Memory B cell (primary cell): ENCODE measurements around the gene OR1K1.

Experiments
- ATAC-seq: fragments of 150-1000 bp; cut with Tn5 transposase; 2 replicates; pipeline ENCODE4 v1.10.0; 2021; ENCODE audit warnings: low read depth, mild to moderate bottlenecking, moderate library complexity
- DNase-seq, 2 donors: peaks; one replicate each; pipeline ENCODE4 v3.0.0; 2022; ENCODE audit warnings: low spot score in 2 of 2
- H3K27ac Mint-ChIP-seq: one replicate; pipeline ENCODE4 v1.8.0; 2022; ENCODE audit warnings: mild to moderate bottlenecking, moderate library complexity, mixed read lengths
- H3K27me3 Mint-ChIP-seq: one replicate; pipeline ENCODE4 v1.8.0; 2022; ENCODE audit warnings: mixed read lengths
- H3K36me3 Mint-ChIP-seq: one replicate; pipeline ENCODE4 v1.8.0; 2022; ENCODE audit warnings: mild to moderate bottlenecking, mixed read lengths
- H3K4me1 Mint-ChIP-seq: one replicate; pipeline ENCODE4 v1.8.0; 2022; ENCODE audit warnings: mixed read lengths
- H3K4me3 Mint-ChIP-seq: one replicate; pipeline ENCODE4 v1.8.0; 2022; ENCODE audit warnings: mild to moderate bottlenecking, moderate library complexity, mixed read lengths
- H3K9me3 Mint-ChIP-seq: one replicate; pipeline ENCODE4 v1.8.0; 2022; ENCODE audit warnings: mixed read lengths

OR1K1 gene, protein sequence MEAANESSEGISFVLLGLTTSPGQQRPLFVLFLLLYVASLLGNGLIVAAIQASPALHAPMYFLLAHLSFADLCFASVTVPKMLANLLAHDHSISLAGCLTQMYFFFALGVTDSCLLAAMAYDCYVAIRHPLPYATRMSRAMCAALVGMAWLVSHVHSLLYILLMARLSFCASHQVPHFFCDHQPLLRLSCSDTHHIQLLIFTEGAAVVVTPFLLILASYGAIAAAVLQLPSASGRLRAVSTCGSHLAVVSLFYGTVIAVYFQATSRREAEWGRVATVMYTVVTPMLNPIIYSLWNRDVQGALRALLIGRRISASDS

DNA sequence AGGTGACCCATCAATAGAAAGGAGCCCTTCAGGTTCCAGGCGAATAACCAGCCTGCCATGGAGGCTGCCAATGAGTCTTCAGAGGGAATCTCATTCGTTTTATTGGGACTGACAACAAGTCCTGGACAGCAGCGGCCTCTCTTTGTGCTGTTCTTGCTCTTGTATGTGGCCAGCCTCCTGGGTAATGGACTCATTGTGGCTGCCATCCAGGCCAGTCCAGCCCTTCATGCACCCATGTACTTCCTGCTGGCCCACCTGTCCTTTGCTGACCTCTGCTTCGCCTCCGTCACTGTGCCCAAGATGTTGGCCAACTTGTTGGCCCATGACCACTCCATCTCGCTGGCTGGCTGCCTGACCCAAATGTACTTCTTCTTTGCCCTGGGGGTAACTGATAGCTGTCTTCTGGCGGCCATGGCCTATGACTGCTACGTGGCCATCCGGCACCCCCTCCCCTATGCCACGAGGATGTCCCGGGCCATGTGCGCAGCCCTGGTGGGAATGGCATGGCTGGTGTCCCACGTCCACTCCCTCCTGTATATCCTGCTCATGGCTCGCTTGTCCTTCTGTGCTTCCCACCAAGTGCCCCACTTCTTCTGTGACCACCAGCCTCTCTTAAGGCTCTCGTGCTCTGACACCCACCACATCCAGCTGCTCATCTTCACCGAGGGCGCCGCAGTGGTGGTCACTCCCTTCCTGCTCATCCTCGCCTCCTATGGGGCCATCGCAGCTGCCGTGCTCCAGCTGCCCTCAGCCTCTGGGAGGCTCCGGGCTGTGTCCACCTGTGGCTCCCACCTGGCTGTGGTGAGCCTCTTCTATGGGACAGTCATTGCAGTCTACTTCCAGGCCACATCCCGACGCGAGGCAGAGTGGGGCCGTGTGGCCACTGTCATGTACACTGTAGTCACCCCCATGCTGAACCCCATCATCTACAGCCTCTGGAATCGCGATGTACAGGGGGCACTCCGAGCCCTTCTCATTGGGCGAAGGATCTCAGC, at the start of gene OR1K1:
OR1K1 (plus strand) TSS at position 58 of the 995 bp plus-strand sequence; CDS start at position 58, 0 bp downstream.
- Mint-ChIP-seq H3K4me3 (no peak within 1 kb of the TSS), H3K9me3 (no peaks in the 10 kb centered on the region), H3K27me3 (no peaks in the 10 kb centered on the region), H3K27ac (no peak within 1 kb of the TSS), H3K36me3 (peaks cover 2% of the 10 kb centered on the region), H3K4me1 (peaks cover 8% of the 10 kb centered on the region)
- ATAC-seq: no peak
- DNase-seq: no peak

DNA sequence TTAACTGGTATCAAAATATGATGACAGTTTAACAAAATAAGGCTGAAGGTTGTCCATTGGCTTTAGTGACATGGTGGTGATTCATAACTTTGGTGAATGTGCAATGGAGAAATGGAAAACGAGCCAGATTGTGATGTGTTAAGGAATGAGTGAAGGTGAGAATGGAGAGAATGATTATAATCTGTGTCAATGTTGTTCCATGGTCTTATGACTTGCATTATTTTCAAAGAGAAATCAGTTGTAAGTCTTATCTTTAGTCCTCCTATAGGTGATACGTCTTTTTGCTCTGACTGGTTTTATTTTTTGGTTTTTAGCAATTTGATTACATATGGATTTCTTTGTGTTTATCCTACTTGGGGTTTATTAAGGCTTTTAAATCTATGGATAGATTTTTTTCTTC, 45.1 kb upstream of the OR1K1 start:
- no peaks in the 10 kb centered on the region for H3K4me1 Mint-ChIP-seq
- DNase-seq (no peak), ATAC-seq (no peak)
- peaks cover 7% of the 10 kb centered on the region for H3K27me3 Mint-ChIP-seq
- H3K4me3 Mint-ChIP-seq: no peak overlapping the region
- H3K9me3 Mint-ChIP-seq: peaks cover 11% of the 10 kb centered on the region
- H3K27ac Mint-ChIP-seq: no peak overlapping the region
- H3K36me3 Mint-ChIP-seq: peaks cover 19% of the 10 kb centered on the region

DNA sequence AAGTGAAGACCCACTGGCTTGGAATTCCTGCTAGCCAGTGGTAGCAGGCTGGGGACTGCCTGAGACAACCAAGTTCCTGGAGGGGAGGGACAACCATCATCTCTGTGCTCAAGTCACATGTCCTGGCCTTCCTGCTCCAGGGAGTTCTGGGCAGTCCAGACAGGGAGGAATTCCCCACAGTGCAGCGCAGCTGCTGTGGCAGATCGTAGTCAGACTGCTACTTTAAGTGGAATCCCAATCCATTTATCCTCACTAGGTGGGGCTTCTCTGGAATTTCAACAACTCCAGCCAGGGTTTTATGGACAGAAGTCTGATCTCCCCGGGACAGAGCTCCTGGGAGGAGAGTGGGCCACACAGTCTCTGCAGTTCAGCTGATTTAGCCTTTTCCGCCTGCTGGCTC, 32.1 kb upstream of the OR1K1 start:
- no peaks in the 10 kb centered on the region for H3K4me1 Mint-ChIP-seq

DNA sequence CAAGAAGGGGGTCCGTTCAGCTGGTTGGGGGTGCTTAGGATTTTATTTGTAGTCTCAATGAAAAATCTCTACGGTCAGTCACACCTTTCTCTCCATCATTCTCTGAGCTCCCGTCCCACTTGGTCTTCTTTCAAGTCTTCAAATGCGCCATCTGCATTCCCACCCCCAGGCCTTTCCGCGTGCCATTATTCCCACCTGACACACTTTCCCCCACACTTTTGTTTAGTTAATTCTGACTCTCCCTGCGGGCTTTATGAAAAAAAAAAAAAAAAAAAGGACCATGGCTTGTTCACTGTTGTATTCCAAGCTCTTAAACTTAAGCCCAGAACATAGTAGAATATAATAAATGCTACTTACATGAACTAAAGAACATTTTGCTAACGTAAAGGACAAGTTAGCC, 22.9 kb upstream of the OR1K1 start:
- ATAC-seq (no peak), DNase-seq (no peak)
- H3K9me3 Mint-ChIP-seq: peaks cover 12% of the 10 kb centered on the region
- no peaks in the 10 kb centered on the region for H3K27me3 Mint-ChIP-seq
- H3K27ac Mint-ChIP-seq: no peak overlapping the region
- no peaks in the 10 kb centered on the region for H3K4me1 Mint-ChIP-seq
- H3K4me3 Mint-ChIP-seq: no peak overlapping the region
- H3K36me3 Mint-ChIP-seq: peaks cover 6% of the 10 kb centered on the region

More for the DNA sequence above, 32.1 kb upstream of the OR1K1 start:
- DNase-seq (no peak), ATAC-seq (no peak)
- no peak overlapping the region for H3K4me3 Mint-ChIP-seq
- H3K27ac Mint-ChIP-seq: no peak overlapping the region
- peaks cover 22% of the 10 kb centered on the region for H3K9me3 Mint-ChIP-seq
- H3K36me3 Mint-ChIP-seq: peaks cover 20% of the 10 kb centered on the region
- H3K27me3 Mint-ChIP-seq: no peaks in the 10 kb centered on the region

DNA sequence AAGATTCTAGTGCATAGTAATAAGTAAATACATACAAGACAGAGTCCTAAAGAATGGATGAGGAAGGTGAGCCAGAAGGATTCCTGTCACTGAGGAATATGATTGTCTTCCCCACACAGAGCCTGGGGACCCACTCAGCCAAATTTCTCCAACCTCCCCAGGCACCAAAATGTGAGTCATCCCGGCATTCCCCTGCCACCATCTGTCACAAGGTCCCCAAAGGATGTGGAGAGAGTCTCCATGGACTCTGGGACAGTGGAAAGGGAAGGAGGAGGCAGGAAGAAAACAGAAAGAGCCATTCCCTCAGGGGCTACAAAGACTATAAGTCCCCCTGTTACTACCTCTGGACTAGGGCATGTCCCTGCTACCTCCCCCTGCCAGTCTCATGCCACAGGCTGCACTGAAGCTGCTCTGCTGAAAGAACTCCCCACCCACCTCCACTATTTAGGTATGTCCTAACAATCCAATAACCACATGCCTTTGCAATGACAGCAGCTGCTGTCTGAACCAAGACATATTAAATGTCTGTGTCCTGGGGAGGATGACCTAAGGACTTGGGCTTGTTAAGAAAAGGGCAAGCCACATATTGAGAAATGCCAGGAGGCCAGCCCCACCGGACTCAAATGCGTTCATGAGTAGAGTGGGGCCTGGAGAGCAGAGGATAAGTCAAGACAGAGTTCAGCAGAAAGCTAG, 21.8 kb upstream of the OR1K1 start:
- no peaks in the 10 kb centered on the region for H3K27me3 Mint-ChIP-seq
- no peak for DNase-seq
- peaks cover 3% of the 10 kb centered on the region for H3K36me3 Mint-ChIP-seq
- H3K27ac Mint-ChIP-seq: no peak overlapping the region
- no peak for ATAC-seq
- H3K4me1 Mint-ChIP-seq: no peaks in the 10 kb centered on the region
- H3K4me3 Mint-ChIP-seq: no peak overlapping the region
- H3K9me3 Mint-ChIP-seq: peaks cover 6% of the 10 kb centered on the region

DNA sequence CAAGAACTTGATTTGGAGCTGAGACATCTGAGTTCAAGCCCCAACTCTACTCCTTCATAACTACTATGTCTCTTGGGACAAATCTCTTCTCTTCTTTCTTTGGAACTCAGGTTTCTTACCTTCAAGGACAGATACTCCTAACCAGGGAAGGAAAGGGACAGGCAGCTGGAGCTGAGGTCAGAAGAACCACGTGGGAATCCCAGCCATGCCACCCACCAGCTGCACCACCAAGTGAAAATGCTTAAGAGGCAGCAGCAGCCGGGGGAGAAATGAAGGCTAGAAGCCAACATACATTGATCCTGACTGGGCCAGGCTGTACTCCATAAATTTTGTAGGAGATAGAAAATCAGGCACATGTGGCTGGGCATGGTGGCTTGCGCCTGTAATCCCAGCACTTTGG, 20.7 kb upstream of the OR1K1 start:
- H3K9me3 Mint-ChIP-seq: no peaks in the 10 kb centered on the region
- no peak overlapping the region for H3K4me3 Mint-ChIP-seq
- no peaks in the 10 kb centered on the region for H3K27me3 Mint-ChIP-seq
- no peaks in the 10 kb centered on the region for H3K36me3 Mint-ChIP-seq
- ATAC-seq (no peak), DNase-seq (no peak)
- no peak overlapping the region for H3K27ac Mint-ChIP-seq
- H3K4me1 Mint-ChIP-seq: no peaks in the 10 kb centered on the region

DNA sequence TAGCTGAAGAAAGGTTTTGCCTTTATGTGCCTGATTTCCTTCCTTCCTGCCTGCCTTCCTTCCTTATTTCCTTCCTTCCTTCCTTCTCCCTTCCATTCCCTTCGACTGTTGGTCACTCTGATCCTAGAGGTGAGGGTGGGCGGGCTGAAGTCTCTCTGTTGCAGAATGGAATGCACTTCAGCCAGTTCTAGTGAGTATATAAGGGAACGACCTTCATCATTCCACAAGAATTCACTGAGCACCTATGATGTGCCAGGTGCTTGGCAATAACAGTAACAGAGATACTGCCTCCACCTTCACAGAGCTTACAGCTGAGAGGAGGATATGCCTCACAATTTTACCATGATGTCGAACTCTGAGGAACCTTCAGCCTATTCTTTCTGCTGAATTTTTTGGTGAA, 19.9 kb upstream of the OR1K1 start:
- H3K4me1 Mint-ChIP-seq: no peaks in the 10 kb centered on the region
- no peak for DNase-seq

DNA sequence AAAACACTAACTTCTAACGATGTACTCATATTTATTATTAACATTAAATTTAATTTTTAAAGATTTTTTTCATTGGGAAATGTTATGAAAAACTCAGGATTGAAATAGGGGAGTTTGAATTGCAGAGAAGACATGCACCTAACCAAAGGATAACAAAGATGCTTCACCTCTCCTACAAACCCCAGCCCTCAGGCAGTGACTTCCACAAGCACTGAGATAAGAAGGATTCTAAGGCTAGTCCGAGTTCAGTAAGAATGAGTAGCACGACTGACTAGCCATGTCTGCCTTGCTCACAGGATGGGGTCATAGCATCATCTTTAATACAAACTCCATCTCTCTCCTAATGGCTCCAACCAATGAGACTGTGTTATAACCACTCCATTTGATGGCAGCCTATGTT, 18.3 kb upstream of the OR1K1 start:
- H3K4me3 Mint-ChIP-seq: no peak overlapping the region
- no peaks in the 10 kb centered on the region for H3K27me3 Mint-ChIP-seq
- H3K27ac Mint-ChIP-seq: no peak overlapping the region
- H3K9me3 Mint-ChIP-seq: no peaks in the 10 kb centered on the region
- ATAC-seq (no peak), DNase-seq (no peak)
- H3K36me3 Mint-ChIP-seq: no peaks in the 10 kb centered on the region
- H3K4me1 Mint-ChIP-seq: no peaks in the 10 kb centered on the region

More for the DNA sequence above, 19.9 kb upstream of the OR1K1 start:
- no peak for ATAC-seq
- no peaks in the 10 kb centered on the region for H3K27me3 Mint-ChIP-seq
- H3K36me3 Mint-ChIP-seq: no peaks in the 10 kb centered on the region
- no peak overlapping the region for H3K4me3 Mint-ChIP-seq
- no peaks in the 10 kb centered on the region for H3K9me3 Mint-ChIP-seq
- H3K27ac Mint-ChIP-seq: no peak overlapping the region

DNA sequence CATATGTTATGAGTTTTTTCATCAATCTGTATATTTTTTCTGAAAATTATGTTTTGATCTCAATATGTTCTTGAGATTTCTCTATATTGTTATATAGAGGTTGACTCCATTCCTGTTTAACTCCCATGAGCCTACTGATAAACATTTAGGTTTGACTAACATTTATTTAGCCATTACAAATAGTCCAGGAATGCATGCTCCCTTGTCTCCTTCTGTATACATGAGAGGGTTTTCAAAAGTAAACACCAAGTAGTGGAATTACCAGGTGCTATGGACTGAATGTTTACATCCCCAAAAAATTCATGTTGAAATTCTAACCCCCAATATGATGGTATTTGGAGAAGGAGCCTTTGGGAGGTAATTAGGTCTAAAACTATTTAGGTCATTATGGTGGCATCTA, 14.7 kb upstream of the OR1K1 start:
- Mint-ChIP-seq H3K36me3 (peaks cover 3% of the 10 kb centered on the region), H3K27me3 (no peaks in the 10 kb centered on the region), H3K4me1 (no peaks in the 10 kb centered on the region), H3K27ac (no peak overlapping the region), H3K4me3 (no peak overlapping the region), H3K9me3 (no peaks in the 10 kb centered on the region)
- ATAC-seq (no peak), DNase-seq (no peak)

DNA sequence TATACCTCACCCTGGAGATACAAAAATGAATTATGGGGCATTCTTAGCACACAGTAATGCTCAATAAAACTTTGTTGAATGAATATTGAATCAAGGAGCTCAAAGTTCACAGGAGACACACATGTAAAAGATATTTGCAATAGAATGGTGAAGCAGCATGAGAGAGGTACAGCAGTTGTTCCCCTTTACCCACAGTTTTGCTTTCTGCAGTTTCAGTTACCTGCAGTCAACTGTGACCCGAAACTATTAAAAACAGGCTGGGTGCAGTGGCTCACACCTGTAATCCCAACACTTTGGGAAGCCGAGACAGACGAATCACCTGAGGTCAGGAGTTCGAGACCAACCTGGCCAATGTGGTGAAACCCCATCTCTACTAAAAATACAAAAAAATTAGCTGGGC, 13.6 kb upstream of the OR1K1 start:
- Mint-ChIP-seq H3K27me3 (no peaks in the 10 kb centered on the region), H3K9me3 (no peaks in the 10 kb centered on the region), H3K36me3 (peaks cover 4% of the 10 kb centered on the region), H3K27ac (no peak overlapping the region), H3K4me3 (no peak overlapping the region), H3K4me1 (no peaks in the 10 kb centered on the region)
- DNase-seq (no peak), ATAC-seq (no peak)

DNA sequence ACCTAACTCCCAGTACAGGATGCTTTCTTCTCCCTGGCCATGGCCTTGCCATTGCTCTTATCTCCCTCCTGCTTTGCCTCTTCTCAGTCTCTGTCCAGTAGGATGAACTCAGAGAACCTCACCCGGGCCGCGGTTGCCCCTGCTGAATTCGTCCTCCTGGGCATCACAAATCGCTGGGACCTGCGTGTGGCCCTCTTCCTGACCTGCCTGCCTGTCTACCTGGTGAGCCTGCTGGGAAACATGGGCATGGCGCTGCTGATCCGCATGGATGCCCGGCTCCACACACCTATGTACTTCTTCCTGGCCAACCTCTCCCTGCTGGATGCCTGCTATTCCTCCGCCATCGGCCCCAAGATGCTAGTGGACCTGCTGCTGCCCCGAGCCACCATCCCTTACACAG, 11.1 kb upstream of the OR1K1 start, which contains the start of gene OR5C1:
OR5C1 (plus strand) TSS at position 103 of the 400 bp plus-strand sequence; CDS start at position 103, 0 bp downstream.
- H3K9me3 Mint-ChIP-seq: no peaks in the 10 kb centered on the region
- no peak within 1 kb of the TSS for H3K27ac Mint-ChIP-seq
- no peak for ATAC-seq
- no peak for DNase-seq
- H3K36me3 Mint-ChIP-seq: peaks cover 5% of the 10 kb centered on the region
- no peak within 1 kb of the TSS for H3K4me3 Mint-ChIP-seq
- H3K27me3 Mint-ChIP-seq: no peaks in the 10 kb centered on the region
- H3K4me1 Mint-ChIP-seq: peaks cover 3% of the 10 kb centered on the region

DNA sequence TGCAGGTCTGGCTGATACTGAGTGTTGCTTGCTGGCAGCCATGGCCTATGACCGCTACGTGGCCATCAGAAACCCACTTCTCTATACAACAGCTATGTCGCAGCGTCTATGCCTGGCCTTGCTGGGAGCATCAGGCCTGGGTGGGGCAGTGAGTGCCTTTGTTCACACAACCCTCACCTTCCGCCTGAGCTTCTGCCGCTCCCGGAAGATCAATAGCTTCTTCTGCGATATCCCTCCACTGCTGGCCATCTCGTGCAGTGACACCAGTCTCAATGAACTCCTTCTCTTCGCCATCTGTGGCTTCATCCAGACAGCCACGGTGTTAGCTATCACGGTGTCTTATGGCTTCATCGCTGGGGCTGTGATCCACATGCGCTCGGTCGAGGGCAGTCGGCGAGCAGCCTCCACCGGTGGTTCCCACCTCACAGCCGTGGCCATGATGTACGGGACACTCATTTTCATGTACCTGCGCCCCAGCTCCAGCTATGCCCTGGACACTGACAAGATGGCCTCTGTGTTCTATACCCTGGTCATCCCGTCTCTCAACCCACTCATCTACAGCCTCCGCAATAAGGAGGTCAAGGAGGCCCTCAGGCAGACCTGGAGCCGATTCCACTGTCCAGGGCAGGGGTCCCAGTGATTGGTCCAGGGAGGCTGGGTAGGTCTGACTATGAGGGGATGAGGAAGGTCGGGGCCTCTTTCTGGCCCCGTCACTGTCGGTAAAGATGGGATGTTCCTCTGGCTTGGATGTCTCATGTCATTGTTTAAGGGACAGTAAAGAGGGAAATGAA, 10.5 kb upstream of the OR1K1 start:
- Mint-ChIP-seq H3K36me3 (peaks cover 5% of the 10 kb centered on the region), H3K4me1 (peaks cover 3% of the 10 kb centered on the region), H3K9me3 (no peaks in the 10 kb centered on the region), H3K27ac (no peak overlapping the region), H3K27me3 (no peaks in the 10 kb centered on the region), H3K4me3 (no peak overlapping the region)
- ATAC-seq (no peak), DNase-seq (no peak)

DNA sequence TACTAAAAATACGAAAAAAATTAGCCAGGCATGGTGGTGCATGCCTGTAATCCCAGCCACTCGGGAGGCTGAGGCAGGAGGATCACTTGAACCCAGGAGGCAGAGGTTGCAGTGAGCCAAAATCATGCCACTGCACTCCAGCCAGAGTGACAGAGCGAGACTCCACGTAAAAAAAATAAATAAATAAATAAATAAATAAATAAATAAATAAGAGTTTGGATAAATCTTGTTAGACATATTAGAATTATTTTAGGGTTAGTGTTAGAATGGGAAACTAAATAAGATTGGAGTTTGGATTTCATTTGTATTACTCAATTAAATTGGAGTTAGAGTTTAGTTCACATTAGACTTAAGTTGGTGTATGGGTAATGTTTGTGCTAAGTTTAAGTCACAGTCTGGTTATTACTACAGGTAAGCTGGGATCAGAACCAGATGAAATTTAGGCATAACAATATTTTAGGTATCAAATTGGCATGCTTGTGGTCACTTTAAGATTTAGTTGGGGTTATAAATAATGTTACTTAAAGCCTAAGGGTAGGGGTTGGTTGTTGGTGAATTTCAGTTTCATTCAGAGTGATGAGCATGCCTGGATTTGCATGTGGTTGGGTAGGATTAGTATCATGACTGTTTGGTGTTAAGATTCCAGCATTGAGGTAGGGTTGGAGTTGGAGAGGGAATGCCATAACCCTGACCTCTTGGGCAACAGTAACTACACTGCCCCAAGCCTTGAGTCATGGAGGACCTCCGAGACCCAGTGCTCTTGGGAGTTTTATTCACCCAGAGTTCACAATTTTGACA, 7.9 kb upstream of the OR1K1 start:
- H3K4me3 Mint-ChIP-seq: no peak overlapping the region
- no peak overlapping the region for H3K27ac Mint-ChIP-seq
- H3K36me3 Mint-ChIP-seq: peaks cover 5% of the 10 kb centered on the region
- DNase-seq (no peak), ATAC-seq (no peak)
- H3K27me3 Mint-ChIP-seq: no peaks in the 10 kb centered on the region
- peaks cover 3% of the 10 kb centered on the region for H3K4me1 Mint-ChIP-seq
- H3K9me3 Mint-ChIP-seq: no peaks in the 10 kb centered on the region
